RWPE1 (cell line): ENCODE measurements around the gene PKNOX2.

ENCODE experiments used
- CTCF ChIA-PET: fragments of 350-600 bp; sonication (Branson Sonifier 250); formaldehyde crosslinking; extraction: SDS; loops from one replicate; lab custom pipeline; 2021; lab: Yijun Ruan, JAX
- POLR2A ChIA-PET: fragments of 400-600 bp; formaldehyde crosslinking; extraction: SDS; loops from one replicate; lab custom pipeline; 2020; ENCODE audit warnings: antibody characterized with exemption; ENCODE audit not compliant: low non-redundant PET; lab: Yijun Ruan, JAX
- DNase-seq: peaks from one replicate; pipeline ENCODE4 v3.0.0; 2012; ENCODE audit warnings: low spot score
- H3K27ac ChIP-seq: fragments of 450-650 bp; 2 replicates; pipeline ENCODE4 v1.5.1; 2017
- TF ChIP-seq, protein P1 (sequence below): fragments of 450-650 bp; conservative IDR thresholded peaks from 2 replicates; pipeline ENCODE4 v1.5.1; 2017; ENCODE audit warnings: low read depth, mild to moderate bottlenecking

Gene PKNOX2

DNA sequence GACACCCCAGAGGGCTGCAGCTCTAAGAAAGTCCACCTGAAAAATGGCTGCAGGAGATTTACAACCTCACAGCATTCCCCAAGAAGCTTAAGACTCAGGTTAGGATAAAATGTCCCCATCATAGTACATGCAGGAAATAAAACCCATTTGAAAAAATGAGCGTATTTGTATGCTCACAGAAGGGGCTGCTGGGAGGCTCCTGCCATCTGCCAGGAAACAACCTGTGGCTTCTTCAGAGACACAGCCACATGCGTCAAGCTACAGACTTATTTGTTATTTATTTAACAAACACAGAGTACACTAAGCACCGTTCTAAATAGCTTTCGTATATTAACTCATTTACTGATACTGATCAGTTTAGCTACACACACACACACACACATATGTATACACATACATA, 258.1 kb downstream of the PKNOX2 start:
- CTCF ChIA-PET: interaction anchor here (0.8 to 0.9 kb wide), 2 partner anchors 9 to 148 kb away, joined by 4 to 5 read pairs; no protein-coding TSS in a partner anchor
- TF ChIP-seq, protein P1, sequence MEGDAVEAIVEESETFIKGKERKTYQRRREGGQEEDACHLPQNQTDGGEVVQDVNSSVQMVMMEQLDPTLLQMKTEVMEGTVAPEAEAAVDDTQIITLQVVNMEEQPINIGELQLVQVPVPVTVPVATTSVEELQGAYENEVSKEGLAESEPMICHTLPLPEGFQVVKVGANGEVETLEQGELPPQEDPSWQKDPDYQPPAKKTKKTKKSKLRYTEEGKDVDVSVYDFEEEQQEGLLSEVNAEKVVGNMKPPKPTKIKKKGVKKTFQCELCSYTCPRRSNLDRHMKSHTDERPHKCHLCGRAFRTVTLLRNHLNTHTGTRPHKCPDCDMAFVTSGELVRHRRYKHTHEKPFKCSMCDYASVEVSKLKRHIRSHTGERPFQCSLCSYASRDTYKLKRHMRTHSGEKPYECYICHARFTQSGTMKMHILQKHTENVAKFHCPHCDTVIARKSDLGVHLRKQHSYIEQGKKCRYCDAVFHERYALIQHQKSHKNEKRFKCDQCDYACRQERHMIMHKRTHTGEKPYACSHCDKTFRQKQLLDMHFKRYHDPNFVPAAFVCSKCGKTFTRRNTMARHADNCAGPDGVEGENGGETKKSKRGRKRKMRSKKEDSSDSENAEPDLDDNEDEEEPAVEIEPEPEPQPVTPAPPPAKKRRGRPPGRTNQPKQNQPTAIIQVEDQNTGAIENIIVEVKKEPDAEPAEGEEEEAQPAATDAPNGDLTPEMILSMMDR: no peak
- no peak for DNase-seq
- POLR2A ChIA-PET: no interaction called here
- no peak overlapping the region for H3K27ac ChIP-seq

DNA sequence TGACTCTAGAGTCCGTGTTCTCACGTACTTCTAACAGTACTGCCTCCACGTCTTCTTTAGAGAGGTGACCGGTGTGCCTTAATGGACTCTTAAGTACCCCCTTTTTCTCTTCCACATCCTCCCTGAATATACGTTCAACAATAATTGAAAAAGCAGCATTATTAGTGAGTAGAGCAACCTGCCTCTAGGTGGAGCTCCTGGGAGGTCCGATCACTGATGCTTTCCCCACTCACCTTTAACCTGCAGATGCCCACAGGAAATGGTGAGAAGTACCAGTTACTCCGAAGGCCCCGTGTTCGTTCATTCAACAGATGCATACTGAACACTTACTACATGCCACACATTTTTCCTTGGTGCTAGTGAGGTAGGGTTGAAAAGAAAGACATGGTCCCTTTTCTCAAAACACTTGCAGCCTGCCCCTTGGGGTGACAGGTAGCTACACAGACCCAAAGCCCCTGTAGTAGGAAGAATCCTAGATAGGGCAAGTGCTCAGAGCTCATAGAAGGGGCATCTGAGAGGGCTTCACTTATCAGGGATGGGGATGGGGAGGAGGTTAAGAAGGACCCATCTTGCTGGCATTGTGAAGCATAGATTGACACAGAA, 258.8 kb downstream of the PKNOX2 start:
- CTCF ChIA-PET: interaction anchor here (0.6 to 0.9 kb wide), 4 partner anchors 9 to 147 kb away, joined by 4 to 6 read pairs (median 5); no protein-coding TSS in a partner anchor
- POLR2A ChIA-PET: no interaction called here
- no peak for DNase-seq
- no peak overlapping the region for H3K27ac ChIP-seq
- TF ChIP-seq, protein P1: 0 out of 2 replicates have a peak, but pooled peaks have one; percentile 15

GRCh38 chr11:125425601-125426000, 261.1 kb downstream of the PKNOX2 start:
- TF ChIP-seq, protein P1: no peak
- no peak for DNase-seq
- no peak overlapping the region for H3K27ac ChIP-seq
- POLR2A ChIA-PET: no interaction called here
- CTCF ChIA-PET: no interaction called here

DNA sequence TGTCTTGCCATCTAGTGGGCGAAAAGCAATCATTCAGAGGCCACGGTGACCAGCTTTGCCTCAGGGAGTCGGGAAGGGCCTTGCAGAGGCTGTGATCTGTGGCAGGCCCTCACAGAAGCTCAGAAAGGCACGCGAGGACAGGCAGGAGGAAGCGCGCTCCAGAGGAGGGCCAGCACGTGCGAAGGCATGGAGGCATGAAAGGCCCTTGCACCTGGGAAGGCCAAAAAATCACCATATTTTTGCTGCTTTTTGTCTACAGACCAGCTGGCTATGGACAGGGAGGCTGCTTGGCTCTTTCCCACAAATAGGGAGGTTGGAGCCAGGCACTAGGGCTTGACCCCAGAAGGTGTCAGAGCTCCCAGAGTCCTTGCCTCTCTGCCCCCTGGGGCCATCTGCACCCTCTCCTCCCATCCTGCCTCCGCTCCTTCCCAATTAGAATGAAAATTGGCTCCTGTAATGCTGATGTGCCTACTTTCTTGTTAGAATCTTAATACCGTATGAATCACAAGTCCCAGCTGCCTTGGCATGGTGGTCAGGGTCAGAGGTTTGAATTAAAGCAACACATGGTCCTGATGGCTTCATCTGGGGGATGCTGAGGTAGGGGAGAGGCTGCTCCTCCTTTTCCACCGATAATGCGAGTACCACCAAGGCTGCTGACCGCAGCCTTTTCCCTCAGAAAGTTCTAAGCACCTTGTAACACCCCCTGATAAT, 262.4 kb downstream of the PKNOX2 start:
- ChIA-PET POLR2A (no interaction called here), CTCF (interaction anchor here (0.7 to 1.2 kb wide), 2 partner anchors 22 to 1212 kb away, joined by 3 to 4 read pairs; no protein-coding TSS in a partner anchor)
- no peak for DNase-seq
- TF ChIP-seq, protein P1: no peak
- no peak overlapping the region for H3K27ac ChIP-seq

DNA sequence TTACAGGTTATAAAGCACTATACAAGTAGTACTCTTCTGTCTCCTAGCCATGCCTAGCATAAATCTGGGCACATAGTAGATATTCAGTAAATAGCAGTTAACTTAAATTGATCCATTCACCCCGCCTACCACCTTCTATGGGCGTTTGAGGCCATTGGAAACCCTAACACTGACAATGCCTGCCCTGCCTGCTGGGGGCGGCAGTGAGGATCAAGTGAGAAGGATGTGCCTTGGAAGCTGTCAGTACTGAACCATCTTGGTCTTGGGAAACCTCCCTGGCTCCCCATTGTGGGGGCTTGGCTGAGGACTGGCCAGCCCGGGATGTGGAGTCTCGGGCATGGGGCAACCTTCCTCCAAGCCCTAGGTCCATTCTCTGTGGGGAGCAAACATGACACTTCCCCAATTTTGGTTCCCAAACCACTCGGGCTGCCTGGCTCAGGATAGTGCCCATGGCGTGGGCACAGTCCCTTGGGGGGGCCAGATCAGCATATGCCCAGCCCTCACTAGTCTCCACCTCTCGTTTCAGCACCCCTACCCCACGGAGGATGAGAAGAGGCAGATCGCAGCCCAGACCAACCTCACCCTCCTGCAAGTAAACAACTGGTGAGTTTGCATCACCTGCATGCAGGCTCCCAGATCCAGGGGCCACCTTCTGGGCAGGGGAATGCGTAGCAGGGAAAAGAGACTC, 264.1 kb downstream of the PKNOX2 start:
- no peak for DNase-seq
- ChIA-PET CTCF (interaction anchor here (0.6 to 1.2 kb wide), 10 partner anchors 9 to 822 kb away, joined by 3 to 6 read pairs (median 3); no protein-coding TSS in a partner anchor), POLR2A (no interaction called here)
- H3K27ac ChIP-seq: no peak overlapping the region
- TF ChIP-seq, protein P1: no peak

- no peak overlapping the region for H3K27ac ChIP-seq
- peak; percentile 45 for DNase-seq
- ChIA-PET POLR2A (no interaction called here), CTCF (interaction anchor here (0.5 to 1.2 kb wide), 13 partner anchors 10 to 823 kb away, joined by 3 to 6 read pairs (median 3); partner anchors contain the start of gene PKNOX2)
- TF ChIP-seq, protein P1: peak; percentile 68
Observed at GRCh38 chr11:125429174-125429707, 264.7 kb downstream of the PKNOX2 start.
